HG02642 (cell line): ENCODE results near the gene ABHD10.

ENCODE experiments used
- ATAC-seq: cut with Tn5 transposase; IDR thresholded peaks from one replicate; pipeline ENCODE4 v1.9.1; 2021; ENCODE audit warnings: mild to moderate bottlenecking; ENCODE audit not compliant: unreplicated experiment, poor library complexity

Gene ABHD10

DNA sequence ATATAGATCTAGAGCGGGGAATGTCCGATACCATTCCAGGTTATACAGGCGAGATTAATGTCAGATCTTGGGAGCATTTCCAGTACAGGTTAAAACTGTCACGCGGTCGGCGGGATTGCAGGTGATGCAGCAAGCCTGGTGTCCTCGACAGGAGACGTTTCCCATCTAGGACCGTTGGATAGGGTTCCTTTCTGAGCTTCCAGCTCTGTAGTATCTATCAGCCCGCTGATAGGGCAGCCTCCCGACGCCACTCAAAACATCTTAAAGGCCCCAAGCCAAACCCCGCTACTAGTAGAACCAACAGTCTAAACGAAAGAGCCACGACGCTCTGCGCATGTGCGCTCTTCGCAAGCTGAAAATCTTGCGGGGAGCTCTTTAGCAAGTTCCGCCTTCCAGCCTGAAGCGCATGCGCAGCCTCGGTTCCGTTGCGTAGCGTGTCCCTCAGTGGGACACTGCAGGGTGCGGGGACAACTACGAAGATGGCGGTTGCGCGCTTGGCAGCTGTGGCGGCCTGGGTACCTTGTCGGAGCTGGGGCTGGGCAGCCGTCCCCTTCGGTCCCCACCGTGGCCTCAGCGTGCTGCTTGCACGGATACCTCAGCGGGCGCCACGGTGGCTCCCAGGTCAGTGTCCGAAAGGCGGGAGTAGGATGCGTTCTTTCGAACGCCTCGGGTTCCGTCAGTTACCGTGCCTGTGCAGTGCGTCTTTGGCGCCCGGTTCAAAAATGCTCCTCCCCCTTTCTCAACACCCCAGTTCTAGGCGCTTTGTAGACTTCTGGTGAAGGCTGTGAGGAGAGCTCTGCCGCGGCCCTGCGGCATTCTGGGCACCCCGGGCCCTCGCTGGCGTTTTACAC, at the start of gene ABHD10:
TSS of gene ABHD10 (plus strand) at position 444 of the 851 bp plus-strand sequence. CDS start at position 480, 36 bp downstream.
- peak; percentile 98 for ATAC-seq

GRCh38 chr3:111929484-111929883, 49.3 kb upstream of the ABHD10 start:
- no peak for ATAC-seq

DNA sequence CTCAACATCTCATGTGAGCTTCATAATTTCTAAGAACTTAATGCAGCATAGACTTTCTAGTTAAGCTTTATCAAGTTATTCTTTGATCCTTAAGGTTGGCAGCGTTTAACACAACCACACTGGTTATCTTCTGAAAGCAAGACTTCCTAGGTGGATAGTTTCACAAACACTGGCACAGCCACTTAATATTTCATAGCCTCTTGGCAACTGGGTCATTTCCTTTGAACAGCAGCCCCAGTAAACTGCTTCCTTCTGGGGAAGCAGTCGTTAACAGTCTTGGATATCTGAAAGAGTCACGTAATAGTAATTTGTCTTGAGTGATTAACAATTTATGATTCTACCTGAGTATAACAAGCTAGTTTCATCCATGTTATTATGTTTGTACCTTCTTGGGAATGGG, 45.9 kb upstream of the ABHD10 start:
- ATAC-seq = no peak

- ATAC-seq = no peak
These were observed 42.5 kb upstream of the ABHD10 start for GRCh38 chr3:111936191-111936841.

GRCh38 chr3:111936967-111937366, 41.9 kb upstream of the ABHD10 start:
- no peak for ATAC-seq

GRCh38 chr3:111937871-111938270, 41.0 kb upstream of the ABHD10 start:
- ATAC-seq = no peak

DNA sequence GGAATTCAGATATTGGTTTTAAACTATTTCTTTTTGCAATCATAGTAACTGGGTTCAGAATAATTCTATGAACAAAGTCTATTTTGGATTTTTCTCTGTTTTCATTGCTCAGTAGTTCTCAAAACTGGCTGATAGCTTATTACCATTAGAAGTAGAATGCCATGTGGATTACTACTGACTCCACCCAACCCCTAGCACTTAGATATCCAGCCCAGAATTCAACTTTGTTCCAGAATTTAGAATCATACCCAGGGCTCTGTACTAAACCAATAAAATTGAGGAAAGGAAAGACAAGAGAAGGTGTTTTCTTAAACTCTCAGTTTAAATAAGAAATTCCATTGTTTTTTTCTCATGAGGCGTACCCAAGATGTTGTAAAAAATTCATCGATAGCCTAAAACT, 39.0 kb upstream of the ABHD10 start:
- ATAC-seq = no peak

DNA sequence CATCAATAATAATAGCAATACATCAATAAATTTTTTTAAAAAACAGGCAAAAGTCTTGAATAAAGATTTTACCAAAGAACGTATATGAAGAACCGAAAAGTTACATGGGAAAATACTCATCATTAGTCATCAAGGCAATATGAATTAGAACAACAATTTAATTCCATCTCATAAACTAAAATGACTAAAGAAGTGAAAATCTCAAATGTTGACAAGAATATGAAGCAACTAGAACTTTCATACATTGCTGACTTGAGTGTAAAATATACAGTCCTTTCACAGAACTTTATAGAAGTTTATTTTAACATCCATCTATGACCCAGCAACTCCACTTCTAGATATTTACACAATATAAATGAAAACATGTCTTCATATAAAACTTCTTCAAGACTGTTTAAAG, 35.3 kb upstream of the ABHD10 start:
- no peak for ATAC-seq

DNA sequence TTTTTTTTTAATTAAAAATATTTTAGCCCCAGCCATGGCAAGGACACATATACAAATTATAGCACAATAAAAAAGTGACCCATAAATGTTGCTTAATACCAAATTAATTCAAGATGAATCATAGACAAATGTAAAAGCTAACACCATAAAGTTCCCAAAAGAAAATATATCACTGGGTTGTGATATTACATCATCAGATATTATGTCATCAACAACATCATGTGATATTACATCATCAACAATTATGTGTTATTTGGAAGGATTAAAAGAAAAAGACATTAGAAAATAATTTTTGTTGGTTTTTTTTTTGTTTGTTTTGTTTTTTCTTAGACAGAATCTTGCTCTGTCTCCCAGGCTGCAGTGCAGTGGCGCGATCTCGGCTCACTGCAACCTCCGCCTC, 34.5 kb upstream of the ABHD10 start:
- no peak for ATAC-seq

DNA sequence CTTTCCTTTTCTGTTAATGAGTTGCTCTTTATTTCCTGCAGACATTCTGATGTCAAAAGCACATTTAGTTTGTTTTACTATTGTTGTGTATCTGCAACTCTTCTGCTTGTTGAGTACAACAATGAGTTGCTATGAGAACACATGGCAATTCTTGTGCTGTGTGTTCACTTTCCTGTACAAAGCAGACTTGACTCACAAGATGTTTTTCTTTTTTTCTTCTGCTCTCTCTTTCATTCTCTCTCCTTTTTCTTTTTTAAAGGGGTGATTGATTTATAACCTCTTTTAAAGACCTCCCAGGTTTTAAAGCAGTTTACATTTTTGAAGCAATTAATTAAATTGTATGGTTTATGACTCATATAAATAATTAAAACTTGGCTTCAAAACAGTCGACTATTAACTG, 31.6 kb upstream of the ABHD10 start:
- ATAC-seq = no peak

GRCh38 chr3:111948786-111949185, 30.0 kb upstream of the ABHD10 start:
- ATAC-seq = no peak

DNA sequence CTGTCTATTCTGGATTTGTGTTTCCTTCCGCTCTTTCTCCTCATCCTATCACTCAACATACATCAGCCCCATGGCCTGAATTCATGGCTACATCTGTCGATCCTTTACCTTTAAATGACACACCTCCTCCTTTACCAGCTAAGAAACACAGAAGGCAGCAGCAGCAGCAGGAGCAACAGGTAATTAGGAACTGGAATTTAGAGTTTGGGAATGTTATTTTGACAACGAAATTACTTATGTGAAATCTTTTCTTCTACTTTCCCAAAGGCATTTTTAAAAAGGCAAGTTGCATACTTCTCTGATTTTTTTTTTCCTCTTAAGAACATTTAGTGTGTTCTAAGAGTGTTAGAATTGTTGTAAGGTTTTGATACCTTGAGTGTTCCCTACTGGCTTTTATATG, 29.1 kb upstream of the ABHD10 start:
- ATAC-seq = no peak

DNA sequence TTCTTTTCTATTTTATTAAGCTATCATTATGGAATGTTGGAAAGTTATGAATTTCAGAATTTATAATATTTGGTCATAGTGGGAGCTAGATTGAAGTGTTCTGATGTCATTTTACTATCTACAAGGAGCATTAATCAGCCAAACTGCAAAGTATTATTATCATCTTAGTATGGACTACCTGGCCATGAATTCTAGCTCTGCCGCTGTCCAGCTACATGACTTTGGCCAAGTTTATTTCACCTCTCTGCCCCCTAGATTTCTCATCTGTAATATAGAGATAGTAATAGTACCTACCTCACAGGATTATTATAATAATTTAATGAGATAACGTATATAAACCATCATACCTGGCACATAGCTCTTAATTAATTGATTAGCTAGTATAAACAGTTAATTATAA, 27.8 kb upstream of the ABHD10 start:
- ATAC-seq = no peak

GRCh38 chr3:111952086-111952485, 26.7 kb upstream of the ABHD10 start:
- no peak for ATAC-seq

- no peak for ATAC-seq
These were observed 25.9 kb upstream of the ABHD10 start for GRCh38 chr3:111952866-111953450.

GRCh38 chr3:111954228-111954990, 24.4 kb upstream of the ABHD10 start:
- ATAC-seq = no peak

- no peak for ATAC-seq
These were observed 22.9 kb upstream of the ABHD10 start for GRCh38 chr3:111955876-111956275.

DNA sequence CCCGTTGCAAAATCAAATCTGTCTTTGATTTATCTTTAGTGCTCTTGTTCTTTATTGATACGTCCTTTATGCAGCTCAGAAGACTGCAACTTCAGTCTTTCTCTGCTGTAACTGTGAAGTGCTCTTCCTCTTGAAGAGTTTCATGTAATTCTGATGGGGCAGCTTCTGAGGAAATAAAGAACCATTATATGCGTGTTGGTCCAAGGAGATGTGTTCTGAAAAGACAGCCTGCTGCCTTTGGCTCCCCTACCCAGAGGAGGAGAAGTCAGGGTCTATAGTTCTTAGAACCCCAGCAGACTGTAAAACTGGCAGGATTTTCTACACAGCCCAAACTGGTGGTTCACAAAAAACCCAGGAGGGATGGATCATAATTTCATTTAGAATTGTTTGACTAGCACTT, 22.4 kb upstream of the ABHD10 start:
- no peak for ATAC-seq

GRCh38 chr3:111956995-111957734, 21.7 kb upstream of the ABHD10 start:
- ATAC-seq = no peak
